Thyroid gland (tissue), 4 donors: ENCODE data around the gene PRDX6.

Experiments
- POLR2A ChIP-seq, 2 donors: fragments of 450-650 bp; IDR thresholded peaks; one replicate each; pipeline ENCODE4 v1.6.1; 2017; ENCODE audit warnings: antibody characterized with exemption in 2 of 2, mild to moderate bottlenecking in 2 of 2, moderate library complexity in 1 of 2
- TF ChIP-seq, protein P1 (sequence below), 6 experiments: fragments of 200-600 bp in 3 of 6; fragments of 450-650 bp in 3 of 6; sonication (generic) in 3 of 6; IDR thresholded peaks; one replicate each; pipeline ENCODE4 v1.5.1; 2016 to 2019; ENCODE audit warnings: antibody characterized with exemption in 6 of 6, mild to moderate bottlenecking in 2 of 6, inconsistent platforms in 1 of 6, moderate library complexity in 1 of 6

DNA sequence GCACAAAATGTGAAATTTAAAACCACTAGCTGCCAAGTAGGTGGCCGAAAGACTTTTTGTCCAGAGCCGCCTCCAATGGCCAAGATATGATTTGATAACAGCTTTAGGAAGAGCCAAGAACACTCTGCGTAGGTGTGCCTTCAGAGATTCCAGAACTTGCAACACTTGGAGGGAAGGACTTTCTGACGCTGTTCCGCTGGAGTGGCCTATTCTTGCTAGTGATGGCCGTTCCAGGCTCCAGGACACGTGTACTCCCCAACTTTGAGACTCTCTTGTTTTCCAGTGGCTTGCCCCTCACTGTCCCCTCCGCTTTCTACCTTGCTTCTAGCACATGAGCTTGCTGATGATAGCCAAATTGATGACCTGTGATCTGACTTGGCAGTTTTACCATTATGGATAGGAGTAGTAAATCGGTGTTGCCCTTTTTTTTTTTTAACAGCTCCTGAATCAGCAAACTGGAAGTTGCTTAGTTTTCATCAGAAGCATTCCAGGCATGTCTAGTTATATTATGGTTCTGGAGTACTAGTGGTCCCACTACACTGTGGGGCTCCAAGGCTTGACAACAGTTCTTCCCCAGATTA, 1.0 kb downstream of the PRDX6 start:
- TF ChIP-seq, protein P1, sequence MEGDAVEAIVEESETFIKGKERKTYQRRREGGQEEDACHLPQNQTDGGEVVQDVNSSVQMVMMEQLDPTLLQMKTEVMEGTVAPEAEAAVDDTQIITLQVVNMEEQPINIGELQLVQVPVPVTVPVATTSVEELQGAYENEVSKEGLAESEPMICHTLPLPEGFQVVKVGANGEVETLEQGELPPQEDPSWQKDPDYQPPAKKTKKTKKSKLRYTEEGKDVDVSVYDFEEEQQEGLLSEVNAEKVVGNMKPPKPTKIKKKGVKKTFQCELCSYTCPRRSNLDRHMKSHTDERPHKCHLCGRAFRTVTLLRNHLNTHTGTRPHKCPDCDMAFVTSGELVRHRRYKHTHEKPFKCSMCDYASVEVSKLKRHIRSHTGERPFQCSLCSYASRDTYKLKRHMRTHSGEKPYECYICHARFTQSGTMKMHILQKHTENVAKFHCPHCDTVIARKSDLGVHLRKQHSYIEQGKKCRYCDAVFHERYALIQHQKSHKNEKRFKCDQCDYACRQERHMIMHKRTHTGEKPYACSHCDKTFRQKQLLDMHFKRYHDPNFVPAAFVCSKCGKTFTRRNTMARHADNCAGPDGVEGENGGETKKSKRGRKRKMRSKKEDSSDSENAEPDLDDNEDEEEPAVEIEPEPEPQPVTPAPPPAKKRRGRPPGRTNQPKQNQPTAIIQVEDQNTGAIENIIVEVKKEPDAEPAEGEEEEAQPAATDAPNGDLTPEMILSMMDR (IDR thresholded peaks at IDR 0.05) = no peak
- peak in 1 of 2 donors; percentile 53 for TF ChIP-seq POLR2A (IDR thresholded peaks at IDR 0.05)
